HG02840 (cell line): ENCODE data around the gene KIAA0513.

ENCODE experiments used
- ATAC-seq: cut with Tn5 transposase; IDR thresholded peaks from one replicate; pipeline ENCODE4 v1.9.1; 2021; ENCODE audit warnings: mild to moderate bottlenecking, moderate library complexity, moderate number of reproducible peaks; ENCODE audit not compliant: unreplicated experiment, low FRiP score

Gene KIAA0513, protein sequence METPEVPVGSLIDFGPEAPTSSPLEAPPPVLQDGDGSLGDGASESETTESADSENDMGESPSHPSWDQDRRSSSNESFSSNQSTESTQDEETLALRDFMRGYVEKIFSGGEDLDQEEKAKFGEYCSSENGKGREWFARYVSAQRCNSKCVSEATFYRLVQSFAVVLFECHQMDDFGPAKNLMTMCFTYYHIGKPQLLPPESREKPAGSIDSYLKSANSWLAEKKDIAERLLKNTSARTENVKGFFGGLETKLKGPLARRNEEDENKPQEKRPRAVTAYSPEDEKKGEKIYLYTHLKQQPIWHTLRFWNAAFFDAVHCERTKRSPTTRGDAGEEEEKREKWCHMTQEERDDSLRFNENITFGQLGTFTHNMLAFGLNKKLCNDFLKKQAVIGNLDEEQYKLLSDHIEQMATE

GRCh38 chr16:85027349-85027957 is at the start of gene KIAA0513:
KIAA0513 (plus strand) TSS chr16:85027795; CDS start chr16:85067072, 39,277 bp downstream.
- ATAC-seq: peak; percentile 79

- no peak for ATAC-seq
Measured at GRCh38 chr16:84979516-84979915, 48.1 kb upstream of the KIAA0513 start.

DNA sequence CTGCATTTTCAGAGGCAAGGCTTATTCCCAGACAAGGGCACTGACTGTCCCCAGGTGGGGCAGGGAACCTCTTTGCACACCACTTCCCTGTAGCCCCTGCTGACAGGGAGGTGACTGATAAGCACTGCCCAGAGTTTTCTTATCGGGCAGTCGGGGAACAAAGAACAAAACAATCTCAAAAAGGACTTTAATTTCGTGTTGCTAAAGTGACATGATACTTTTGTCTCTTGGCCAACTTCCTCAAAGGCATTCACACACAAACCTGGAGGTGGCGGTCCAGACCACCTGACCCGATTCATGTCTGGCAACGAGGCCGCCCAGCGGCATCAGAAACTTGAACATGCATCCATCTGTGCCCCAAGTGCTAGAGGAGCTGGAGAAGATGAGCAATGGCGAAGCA is 45.2 kb upstream of the KIAA0513 start:
- ATAC-seq: no peak

GRCh38 chr16:84985079-84986065 is 42.2 kb upstream of the KIAA0513 start:
- ATAC-seq: no peak

- ATAC-seq: no peak
Measured at GRCh38 chr16:84986102-84986501, 41.5 kb upstream of the KIAA0513 start.

- no peak for ATAC-seq
Measured at GRCh38 chr16:84986879-84987278, 40.7 kb upstream of the KIAA0513 start.

GRCh38 chr16:84988328-84989080 is 39.1 kb upstream of the KIAA0513 start:
- no peak for ATAC-seq

- ATAC-seq: no peak
Measured at GRCh38 chr16:84989749-84990620, 37.6 kb upstream of the KIAA0513 start.

- no peak for ATAC-seq
Measured at GRCh38 chr16:84990782-84991181, 36.8 kb upstream of the KIAA0513 start.

- no peak for ATAC-seq
Measured at GRCh38 chr16:84992717-84993075, 34.9 kb upstream of the KIAA0513 start.

- no peak for ATAC-seq
Measured at GRCh38 chr16:84993926-84994325, 33.7 kb upstream of the KIAA0513 start.

GRCh38 chr16:84995663-84996062 is 31.9 kb upstream of the KIAA0513 start:
- ATAC-seq: no peak

GRCh38 chr16:84996365-84996764 is 31.2 kb upstream of the KIAA0513 start:
- ATAC-seq: no peak

DNA sequence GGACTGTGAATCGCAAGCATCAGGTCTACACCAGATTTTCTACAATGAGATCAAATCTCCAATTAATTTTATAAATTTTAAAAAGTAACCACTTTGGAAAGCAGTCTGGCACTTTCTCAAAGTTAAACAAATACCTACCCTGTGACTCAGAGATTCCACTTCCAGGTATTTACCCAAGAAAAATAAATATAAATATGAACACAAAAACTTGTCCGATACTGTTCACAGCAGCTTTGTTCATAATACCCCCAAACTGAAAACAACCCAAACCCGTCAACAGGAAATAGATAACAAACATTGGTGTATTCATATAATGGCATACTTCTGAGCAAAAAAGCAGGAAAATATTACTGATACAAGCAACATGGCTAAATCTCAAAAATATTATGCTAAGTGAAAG is 28.4 kb upstream of the KIAA0513 start:
- ATAC-seq: no peak

DNA sequence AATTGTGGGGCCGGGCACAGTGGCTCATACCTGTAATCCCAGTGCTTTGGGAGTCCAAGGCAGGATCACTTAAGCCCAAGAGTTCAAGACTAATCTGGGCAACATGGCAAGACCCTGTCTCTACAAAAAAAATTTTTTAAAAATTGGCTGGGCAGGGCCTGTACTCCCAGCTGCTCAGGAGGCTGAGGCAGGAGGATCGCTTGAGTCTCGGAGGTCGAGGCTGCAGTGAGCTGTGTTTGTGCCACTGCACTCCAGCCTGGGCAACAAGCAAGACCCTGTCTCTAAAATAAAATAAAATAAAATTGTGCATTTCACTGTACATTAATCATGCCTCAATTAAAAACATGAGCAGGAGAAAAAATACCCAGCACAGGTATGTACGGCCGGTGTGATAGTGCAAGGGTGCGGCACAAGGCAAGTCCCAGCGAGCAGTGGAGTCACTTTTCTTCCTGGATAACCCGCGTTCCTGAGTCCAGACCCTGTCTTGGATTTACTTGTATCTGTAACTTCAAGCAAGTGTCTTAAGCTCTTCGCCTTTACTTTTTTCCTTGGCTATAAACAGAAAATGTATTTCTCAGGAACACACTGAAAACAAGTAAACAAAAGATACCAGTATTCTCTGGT is 27.6 kb upstream of the KIAA0513 start:
- ATAC-seq: no peak

DNA sequence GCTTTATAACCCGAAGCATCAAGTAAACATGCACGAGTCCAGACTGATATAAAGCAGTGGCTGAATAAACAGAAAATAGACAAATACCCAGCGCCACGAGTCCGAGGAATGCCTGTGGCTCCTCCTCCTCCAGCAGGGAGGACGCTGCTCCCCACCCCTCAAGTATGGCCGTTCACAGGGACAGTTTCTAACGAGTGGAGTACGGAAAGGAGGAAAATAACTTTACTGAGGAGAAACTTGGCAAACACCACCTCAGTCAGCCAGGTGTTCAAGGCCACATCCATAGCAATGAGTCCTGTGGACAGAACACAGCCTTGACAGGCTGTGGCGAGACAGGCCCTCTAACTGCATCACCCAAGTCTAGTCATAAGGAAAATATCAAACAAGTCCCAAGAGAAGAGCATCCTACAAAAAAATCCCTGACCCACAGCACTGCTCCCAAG is 25.5 kb upstream of the KIAA0513 start:
- no peak for ATAC-seq

DNA sequence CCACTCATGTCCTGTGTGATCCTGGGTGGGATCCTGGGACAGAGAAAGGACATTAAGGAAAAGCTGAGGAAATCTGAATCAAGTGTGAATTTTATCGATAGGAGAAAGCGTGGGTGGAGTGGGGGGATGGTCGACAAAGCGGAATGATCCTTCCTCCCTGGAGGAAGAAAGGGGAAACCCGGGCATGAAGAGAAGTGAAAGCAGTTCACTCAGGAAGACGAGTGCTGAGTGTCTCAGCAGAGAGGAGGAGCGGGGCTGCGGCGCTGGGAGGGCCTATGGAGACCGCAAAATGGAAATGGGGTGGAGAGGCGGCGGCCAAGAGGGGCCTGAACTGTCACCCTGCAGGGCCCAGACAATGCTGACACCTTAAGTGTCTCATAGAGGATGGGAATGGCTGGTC is 25.0 kb upstream of the KIAA0513 start:
- ATAC-seq: no peak

DNA sequence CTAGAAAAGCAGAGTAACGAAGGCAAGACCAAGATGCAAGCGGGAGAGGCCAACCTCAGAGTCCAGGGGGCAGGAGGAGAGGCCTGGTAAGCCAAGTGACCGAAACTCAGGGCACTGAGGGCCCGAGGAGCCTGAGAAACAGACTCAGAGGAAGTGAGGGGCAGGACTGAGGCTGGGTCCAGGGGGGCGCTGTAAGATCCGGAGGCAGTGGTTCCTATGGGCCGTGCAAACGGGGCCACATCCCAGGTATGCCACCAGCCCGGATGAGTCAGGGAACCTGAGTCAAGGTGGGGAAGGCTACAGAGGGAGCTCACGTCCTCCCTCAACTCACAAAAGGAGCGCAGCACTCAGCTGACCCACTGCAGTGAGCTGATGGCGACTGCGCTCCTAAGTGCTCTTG is 24.5 kb upstream of the KIAA0513 start:
- no peak for ATAC-seq
